K562 (cell line): ENCODE data around the gene SLC13A3. TPM values are rescaled to one million over a fixed set of nuclear protein-coding genes. Genes with fewer than 3 reads are reported as not detected.

Experiments used
- ARID1B ChIP-seq: fragments of 450-650 bp; IDR thresholded peaks from 2 replicates; pipeline ENCODE4 v1.6.1; 2016; ENCODE audit warnings: antibody characterized with exemption, mild to moderate bottlenecking, inconsistent platforms
- ASH1L ChIP-seq: fragments of 450-650 bp; IDR thresholded peaks from 2 replicates; pipeline ENCODE4 v1.6.1; 2018; ENCODE audit warnings: borderline replicate concordance, mild to moderate bottlenecking, low read depth; ENCODE audit not compliant: partially characterized antibody
- BRD9 ChIP-seq: fragments of 450-650 bp; IDR thresholded peaks from 2 replicates; pipeline ENCODE4 v1.6.1; 2018; ENCODE audit warnings: low read depth; ENCODE audit not compliant: partially characterized antibody
- CEBPB ChIP-seq: fragments of 450-650 bp; IDR thresholded peaks from 2 replicates; pipeline ENCODE4 v1.6.1; 2016; ENCODE audit warnings: missing genetic modification characterization, missing compliant biosample characterization
- ERF ChIP-seq: fragments of 450-650 bp; formaldehyde crosslinking; IDR thresholded peaks from 2 replicates; pipeline ENCODE4 v1.4.0; 2020; ENCODE audit warnings: mild to moderate bottlenecking, mixed read lengths
- ESRRA ChIP-seq: fragments of 450-650 bp; IDR thresholded peaks from 2 replicates; pipeline ENCODE4 v1.6.1; 2014; ENCODE audit warnings: low read depth, mild to moderate bottlenecking, moderate library complexity, borderline replicate concordance
- HDAC1 ChIP-seq, 2 experiments: fragments of 450-650 bp; IDR thresholded peaks; 2 replicates each; pipeline ENCODE4 v1.6.1; 2016 to 2017; ENCODE audit warnings: inconsistent platforms in 1 of 2, mild to moderate bottlenecking in 1 of 2, moderate library complexity in 1 of 2
- HNRNPUL1 ChIP-seq: fragments of 200-400 bp; formaldehyde crosslinking; IDR thresholded peaks from 2 replicates; pipeline ENCODE4 v1.6.1; 2017; ENCODE audit warnings: low read length
- KAT8 ChIP-seq: fragments of 450-650 bp; IDR thresholded peaks from 2 replicates; pipeline ENCODE4 v1.6.1; 2016; ENCODE audit warnings: low read depth, mild to moderate bottlenecking
- KDM4B ChIP-seq, 2 experiments: fragments of 450-650 bp in 1 of 2; sonication (generic) in 1 of 2; IDR thresholded peaks; 2 replicates each; pipeline ENCODE4 v1.6.1; 2016 to 2017; ENCODE audit warnings: borderline replicate concordance in 2 of 2, antibody characterized with exemption in 1 of 2, low read depth in 1 of 2, mild to moderate bottlenecking in 1 of 2
- MAFK ChIP-seq: IDR thresholded peaks from 2 replicates; pipeline ENCODE4 v1.6.1; 2011; ENCODE audit warnings: low read length, improper control_type of control experiment
- MTA2 ChIP-seq: fragments of 450-650 bp; IDR thresholded peaks from 2 replicates; pipeline ENCODE4 v1.6.1; 2016; ENCODE audit warnings: low read depth
- NRF1 ChIP-seq, 2 experiments: fragments of 450-650 bp; IDR thresholded peaks in 1 of 2; conservative IDR thresholded peaks in 1 of 2; 2 replicates each; pipeline ENCODE4 v1.6.1; 2014; ENCODE audit warnings: mild to moderate bottlenecking in 2 of 2
- PHF20 ChIP-seq: fragments of 450-650 bp; IDR thresholded peaks from 2 replicates; pipeline ENCODE4 v1.6.1; 2018; ENCODE audit not compliant: partially characterized antibody
- POU5F1 ChIP-seq: fragments of 150-350 bp; IDR thresholded peaks from 2 replicates; pipeline ENCODE4 v1.6.1; 2014; ENCODE audit warnings: borderline replicate concordance, low read length, low read depth, mild to moderate bottlenecking; ENCODE audit not compliant: partially characterized antibody
- RHOXF2B ChIP-seq: fragments of 250-450 bp; sonication (Bioruptor Pico); conservative IDR thresholded peaks from 2 replicates; pipeline ENCODE4 v1.5.1; 2021
- SNRNP70 ChIP-seq: fragments of 200-400 bp; formaldehyde crosslinking; optimal IDR thresholded peaks from 2 replicates; pipeline ENCODE3; 2017; ENCODE audit warnings: low read depth, low read length
- SP1 ChIP-seq: sonication (generic); formaldehyde crosslinking; IDR thresholded peaks from 2 replicates; pipeline ENCODE4 v1.8.1; 2022; ENCODE audit warnings: mild to moderate bottlenecking, missing genetic modification reagents
- STAT5A ChIP-seq: IDR thresholded peaks from 2 replicates; pipeline ENCODE4 v1.6.1; 2012; ENCODE audit warnings: low read length, inconsistent platforms, borderline replicate concordance
- YY1 ChIP-seq, 3 experiments: IDR thresholded peaks; 2 replicates each; pipeline ENCODE4 v1.6.1; 2011; ENCODE audit warnings: low read length in 2 of 3, mild to moderate bottlenecking in 2 of 3, moderate library complexity in 2 of 3, borderline replicate concordance in 1 of 3, control low read depth in 1 of 3, low read depth in 1 of 3; ENCODE audit not compliant: insufficient read depth in 3 of 3, insufficient replicate concordance in 2 of 3, control insufficient read depth in 1 of 3, insufficient read length in 1 of 3; ENCODE audit errors: extremely low read depth in 1 of 3
- ZFPM2 ChIP-seq: fragments of 250-450 bp; sonication (Bioruptor Pico); IDR thresholded peaks from 2 replicates; pipeline ENCODE4 v1.5.1; 2022; ENCODE audit warnings: mild to moderate bottlenecking
- ZNF12 ChIP-seq: sonication (generic); formaldehyde crosslinking; IDR thresholded peaks from 2 replicates; pipeline ENCODE4 v1.4.0; 2020; ENCODE audit warnings: mild to moderate bottlenecking, missing genetic modification reagents
- ZNF175 ChIP-seq: fragments of 200-800 bp; sonication (Bioruptor generic); IDR thresholded peaks from 2 replicates; pipeline ENCODE4 v1.6.1; 2016; ENCODE audit warnings: low read depth, mild to moderate bottlenecking, missing genetic modification characterization, missing compliant biosample characterization
- ZNF77 ChIP-seq: fragments of 250-450 bp; sonication (Bioruptor Pico); IDR thresholded peaks from 2 replicates; pipeline ENCODE4 v1.5.0; 2020
- ZNF830 ChIP-seq: fragments of 250-450 bp; sonication (Bioruptor Pico); IDR thresholded peaks from 2 replicates; pipeline ENCODE4 v1.5.0; 2021; ENCODE audit warnings: mild to moderate bottlenecking
- polyA plus RNA-seq, 8 experiments: library from polyadenylated mRNA; depleted of rRNA in 4 of 8; stranded (reverse) in 5 of 8; unstranded in 3 of 8; fragments of >200 nt; fragmentation: Nextera tagmentation in 2 of 8; fragmentation: Illumina TruSeq in 1 of 8; extraction: Ambion mirVana in 2 of 8; extraction: Trizol in 1 of 8; gene quantifications; 2 replicates each; pipeline versions ENCODE4 v1.2.1 to v1.2.3, GENCODE V29; 2011 to 2014; ENCODE audit warnings: inconsistent platforms in 1 of 8, missing spikeins in 1 of 8
- total RNA-seq, 7 experiments: library from RNA; depleted of rRNA in 6 of 7; stranded (reverse); fragments of >200 nt in 6 of 7; fragmentation: Illumina TruSeq in 2 of 7; extraction: Trizol in 2 of 7; gene quantifications; 2 replicates each; pipeline versions ENCODE4 v1.2.1 to v1.2.3, GENCODE V29; 2011 to 2021; ENCODE audit warnings: low replicate concordance in 1 of 7
- TF ChIP-seq, protein P1 (sequence below): fragments of 450-650 bp; conservative IDR thresholded peaks from 2 replicates; pipeline ENCODE4 v1.6.1; 2016; ENCODE audit warnings: missing genetic modification characterization, low read depth, mild to moderate bottlenecking, control low read depth, missing compliant biosample characterization
- TF ChIP-seq, protein P2 (sequence below), 2 experiments: fragments of 450-650 bp; IDR thresholded peaks; 2 replicates each; pipeline ENCODE4 v1.6.1; 2016

Gene SLC13A3
- total and polyA plus RNA-seq, 9 of the 15 experiments (the other 6 are each of a cell fraction or from before 2014, with no cell fraction given): 5.5 to 16.4 (median 8.5) TPM

DNA sequence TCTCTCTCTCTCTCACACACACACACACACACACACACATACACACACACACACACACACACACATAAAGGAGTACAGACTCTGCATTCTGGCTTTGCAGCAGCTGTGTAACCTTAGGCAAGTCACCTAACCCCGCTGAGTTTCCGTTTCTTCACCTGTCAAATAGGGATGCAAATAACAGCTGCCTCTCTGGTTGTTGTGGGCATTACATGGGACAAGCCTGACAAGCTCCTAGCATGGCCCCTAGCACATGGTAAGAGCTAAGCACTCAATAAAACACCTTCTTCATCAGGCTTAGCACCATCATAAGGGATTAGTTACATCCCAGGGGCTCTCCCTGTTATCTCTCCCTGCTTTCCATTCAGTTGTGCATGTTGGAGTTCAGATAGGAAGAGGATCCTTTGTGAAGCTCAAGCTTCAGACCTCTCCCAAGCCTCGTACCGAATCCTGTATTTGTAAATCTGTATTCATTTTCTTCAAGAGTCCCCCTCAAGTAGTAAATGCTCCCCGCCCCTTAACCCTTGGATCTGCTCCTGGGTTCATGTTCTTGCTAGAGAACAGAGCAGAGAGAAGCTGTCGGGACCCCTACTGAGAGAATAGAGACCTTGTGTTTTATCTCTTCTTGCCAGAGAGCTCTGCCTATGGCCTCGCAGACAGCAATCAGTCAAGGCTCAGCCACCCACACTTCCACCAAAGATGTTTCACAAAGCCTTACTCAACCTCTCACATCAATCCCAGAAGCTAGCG is 2.2 kb downstream of the SLC13A3 start (continued):
- TF ChIP-seq POU5F1 (no peak), NRF1 (conservative IDR thresholded peaks at IDR 0.05 in 1 of 2, IDR thresholded peaks at IDR 0.05 in 1 of 2) (0 out of 4 replicates have a peak, but pooled peaks of 1 of the 2 experiments have one; percentile 18), ZNF77 (no peak), ZNF12 (CRISPR knock-in tag) (no peak), STAT5A (peak; percentile 70), MTA2 (peak; percentile 55), RHOXF2B (CRISPR knock-in tag) (no peak), ZNF175 (CRISPR knock-in tag) (peak; percentile 64; the same call in 1 of the 2 replicates), ZFPM2 (CRISPR knock-in tag) (no peak), YY1 (IDR thresholded peaks at IDR 0.05; ENCODE audit: borderline replicate concordance in 1 of 3, control insufficient read depth in 1 of 3, extremely low read depth in 1 of 3, insufficient read depth in 3 of 3, insufficient read length in 1 of 3, insufficient replicate concordance in 2 of 3, low read depth in 1 of 3, low read length in 2 of 3) (peak in 1 of 3 experiments; percentile 19), KDM4B (IDR thresholded peaks at IDR 0.05; ENCODE audit: borderline replicate concordance in 2 of 2, low read depth in 1 of 2) (no peak), KAT8 (no peak), ESRRA (no peak), ARID1B (peak; percentile 92), HNRNPUL1 (no peak), MAFK (no peak), ERF (CRISPR knock-in tag) (no peak), SNRNP70 (no peak), SP1 (CRISPR knock-in tag) (no peak), ZNF830 (CRISPR knock-in tag) (no peak), HDAC1 (IDR thresholded peaks at IDR 0.05) (peak in 1 of 2 experiments; percentile 56; a peak in 2 of 4 replicates), BRD9 (no peak), ASH1L (peak; percentile 29), PHF20 (no peak), CEBPB (tag) (peak; percentile 82)
- TF ChIP-seq, protein P1, sequence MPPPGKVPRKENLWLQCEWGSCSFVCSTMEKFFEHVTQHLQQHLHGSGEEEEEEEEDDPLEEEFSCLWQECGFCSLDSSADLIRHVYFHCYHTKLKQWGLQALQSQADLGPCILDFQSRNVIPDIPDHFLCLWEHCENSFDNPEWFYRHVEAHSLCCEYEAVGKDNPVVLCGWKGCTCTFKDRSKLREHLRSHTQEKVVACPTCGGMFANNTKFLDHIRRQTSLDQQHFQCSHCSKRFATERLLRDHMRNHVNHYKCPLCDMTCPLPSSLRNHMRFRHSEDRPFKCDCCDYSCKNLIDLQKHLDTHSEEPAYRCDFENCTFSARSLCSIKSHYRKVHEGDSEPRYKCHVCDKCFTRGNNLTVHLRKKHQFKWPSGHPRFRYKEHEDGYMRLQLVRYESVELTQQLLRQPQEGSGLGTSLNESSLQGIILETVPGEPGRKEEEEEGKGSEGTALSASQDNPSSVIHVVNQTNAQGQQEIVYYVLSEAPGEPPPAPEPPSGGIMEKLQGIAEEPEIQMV (tag): no peak
- TF ChIP-seq, protein P2, sequence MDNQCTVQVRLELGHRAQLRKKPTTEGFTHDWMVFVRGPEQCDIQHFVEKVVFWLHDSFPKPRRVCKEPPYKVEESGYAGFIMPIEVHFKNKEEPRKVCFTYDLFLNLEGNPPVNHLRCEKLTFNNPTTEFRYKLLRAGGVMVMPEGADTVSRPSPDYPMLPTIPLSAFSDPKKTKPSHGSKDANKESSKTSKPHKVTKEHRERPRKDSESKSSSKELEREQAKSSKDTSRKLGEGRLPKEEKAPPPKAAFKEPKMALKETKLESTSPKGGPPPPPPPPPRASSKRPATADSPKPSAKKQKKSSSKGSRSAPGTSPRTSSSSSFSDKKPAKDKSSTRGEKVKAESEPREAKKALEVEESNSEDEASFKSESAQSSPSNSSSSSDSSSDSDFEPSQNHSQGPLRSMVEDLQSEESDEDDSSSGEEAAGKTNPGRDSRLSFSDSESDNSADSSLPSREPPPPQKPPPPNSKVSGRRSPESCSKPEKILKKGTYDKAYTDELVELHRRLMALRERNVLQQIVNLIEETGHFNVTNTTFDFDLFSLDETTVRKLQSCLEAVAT (IDR thresholded peaks at IDR 0.05): no peak
